HCT116 (cell line): ENCODE results near the gene EEF1E1. TPM values are rescaled to one million over a fixed set of nuclear protein-coding genes. Genes with fewer than 3 reads are reported as not detected.

Experiments
- ATAC-seq: fragments of 200-7000 bp; cut with Tn5 transposase; 2 replicates; pipeline ENCODE4 v1.9.1; 2020; ENCODE audit warnings: mild to moderate bottlenecking, moderate library complexity
- BruUV-seq: library from RNA; stranded (reverse); fragments of 400-500 nt; replicated peaks from 2 replicates; lab custom pipeline; 2021; lab: Mats Ljungman, UMichigan
- CTCF ChIA-PET: fragments of 300-600 bp; sonication (Branson Sonifier 250); formaldehyde crosslinking; loops from one replicate; lab custom pipeline; 2021; ENCODE audit warnings: antibody characterized with exemption; lab: Charles Lee
- POLR2A ChIA-PET: fragments of 300-600, 350-600 bp; sonication (Branson Sonifier 250); formaldehyde crosslinking; loops from one replicate; lab custom pipeline; 2021; ENCODE audit warnings: antibody characterized with exemption; lab: Charles Lee
- RAD21 ChIA-PET, 2 experiments: fragments of 300-600 bp; sonication (Branson Sonifier 250); formaldehyde crosslinking; loops; one replicate each; lab custom pipeline; 2023; ENCODE audit warnings: low total read pairs in 2 of 2; ENCODE audit not compliant: uncharacterized antibody in 2 of 2, unreplicated experiment in 2 of 2, low non-redundant PET in 1 of 2; lab: Charles Lee
- DNase-seq: peaks from one replicate; pipeline ENCODE4 v3.0.0-alpha.2; 2010; ENCODE audit warnings: low read depth, low spot score
- H2AFZ ChIP-seq: fragments of 200-600 bp; shearing (Covaris generic), sonication (generic); 2 replicates; pipeline ENCODE4 v1.6.1; 2017; ENCODE audit warnings: low read depth, mixed run types, mixed read lengths, antibody characterized with exemption, low read length; ENCODE audit not compliant: poor library complexity, severe bottlenecking
- H3K27ac ChIP-seq: 2 replicates; pipeline ENCODE4 v1.5.1; 2012; ENCODE audit warnings: low read depth, low read length
- H3K27me3 ChIP-seq: fragments of 200-600 bp; sonication (generic); 2 replicates; pipeline ENCODE4 v1.6.1; 2016; ENCODE audit warnings: mixed run types, low read length, mixed read lengths; ENCODE audit not compliant: insufficient read depth
- H3K36me3 ChIP-seq, 2 experiments: fragments of 200-500 bp in 1 of 2; fragments of 200-600 bp in 1 of 2; sonication (Bioruptor generic) in 1 of 2; sonication (generic) in 1 of 2; 2 replicates each; pipeline versions ENCODE4 v1.5.1 to v1.6.1; 2014 to 2016; ENCODE audit warnings: low read length in 2 of 2, inconsistent platforms in 1 of 2, mixed read lengths in 1 of 2, mixed run types in 1 of 2; ENCODE audit not compliant: insufficient read depth in 2 of 2, control insufficient read depth in 1 of 2
- H3K4me1 ChIP-seq, 2 experiments: fragments of 200-600 bp in 1 of 2; sonication (generic) in 1 of 2; 2 replicates each; pipeline versions ENCODE4 v1.5.1 to v1.6.1; 2012 to 2017; ENCODE audit warnings: low read length in 2 of 2, inconsistent platforms in 1 of 2, mild to moderate bottlenecking in 1 of 2, mixed read lengths in 1 of 2, mixed run types in 1 of 2, moderate library complexity in 1 of 2; ENCODE audit not compliant: insufficient read depth in 2 of 2, control insufficient read depth in 1 of 2
- H3K4me2 ChIP-seq: fragments of 200-600 bp; sonication (generic); 2 replicates; pipeline ENCODE4 v1.6.1; 2017; ENCODE audit warnings: mixed run types, low read length, mixed read lengths
- H3K4me3 ChIP-seq, 2 experiments: fragments of 200-600 bp in 1 of 2; sonication (generic) in 1 of 2; replicated peaks in 1 of 2; 2 replicates each; pipeline ENCODE4 v1.5.1; 2011 to 2016; ENCODE audit warnings: low read length in 2 of 2, control low read depth in 1 of 2, low read depth in 1 of 2, mild to moderate bottlenecking in 1 of 2, mixed read lengths in 1 of 2, mixed run types in 1 of 2
- H3K79me2 ChIP-seq: fragments of 200-600 bp; sonication (generic); 2 replicates; pipeline ENCODE4 v1.6.1; 2017; ENCODE audit warnings: mild to moderate bottlenecking, mixed run types, low read length, moderate library complexity, mixed read lengths; ENCODE audit not compliant: insufficient read depth
- H3K9ac ChIP-seq: fragments of 200-600 bp; sonication (generic); 2 replicates; pipeline ENCODE4 v1.6.1; 2016; ENCODE audit warnings: low read length, mixed read lengths
- H3K9me2 ChIP-seq: fragments of 200-600 bp; sonication (generic), shearing (Covaris generic); 2 replicates; pipeline ENCODE4 v1.6.1; 2017; ENCODE audit warnings: mixed run types, mild to moderate bottlenecking, moderate library complexity; ENCODE audit not compliant: insufficient read depth
- H3K9me3 ChIP-seq, 2 experiments: fragments of 200-500 bp in 1 of 2; fragments of 200-600 bp in 1 of 2; sonication (Bioruptor generic) in 1 of 2; sonication (generic) in 1 of 2; 2 replicates each; pipeline ENCODE4 v1.6.1; 2014 to 2017; ENCODE audit warnings: low read length in 2 of 2, mixed read lengths in 2 of 2, inconsistent platforms in 1 of 2, low read depth in 1 of 2, mild to moderate bottlenecking in 1 of 2, mixed run types in 1 of 2, moderate library complexity in 1 of 2; ENCODE audit not compliant: control insufficient read depth in 1 of 2, insufficient read depth in 1 of 2
- H4K20me1 ChIP-seq: fragments of 200-600 bp; sonication (generic), shearing (Covaris generic); 2 replicates; pipeline ENCODE4 v1.6.1; 2017; ENCODE audit warnings: mixed run types, mild to moderate bottlenecking, moderate library complexity; ENCODE audit not compliant: insufficient read depth
- CBX3 ChIP-seq: IDR thresholded peaks from 2 replicates; pipeline ENCODE4 v1.6.1; 2012; ENCODE audit warnings: low read depth
- FOSL1 ChIP-seq: IDR thresholded peaks from 2 replicates; pipeline ENCODE4 v1.6.1; 2012; ENCODE audit warnings: low read depth
- POLR2AphosphoS5 ChIP-seq: IDR thresholded peaks from 2 replicates; pipeline ENCODE4 v1.6.1; 2011; ENCODE audit warnings: mild to moderate bottlenecking, low read depth, low read length, moderate library complexity
- SIN3A ChIP-seq: IDR thresholded peaks from 2 replicates; pipeline ENCODE4 v1.6.1; 2012; ENCODE audit warnings: low read depth
- SRF ChIP-seq: IDR thresholded peaks from 2 replicates; pipeline ENCODE4 v1.6.1; 2012; ENCODE audit warnings: low read depth
- intact Hi-C: fragments of 100-400 bp; cut with micrococcal nuclease; formaldehyde crosslinking; loops from 2 replicates; pipeline ENCODE4 v1.10.0; 2022
- total RNA-seq: library from RNA; stranded (reverse); gene quantifications from one replicate; pipeline ENCODE4 v1.2.1, GENCODE V29; 2021; ENCODE audit not compliant: unreplicated experiment
- TF ChIP-seq, protein P1 (sequence below): IDR thresholded peaks from 2 replicates; pipeline ENCODE4 v1.6.1; 2012; ENCODE audit warnings: low read depth
- TF ChIP-seq, protein P2 (sequence below): IDR thresholded peaks from 2 replicates; pipeline ENCODE4 v1.6.1; 2011; ENCODE audit warnings: mild to moderate bottlenecking, low read length, moderate library complexity; ENCODE audit not compliant: insufficient replicate concordance; ENCODE audit errors: extremely low read depth

The EEF1E1 gene
- total RNA-seq, 1 experiment from 2014 or later: 69.7 TPM

DNA sequence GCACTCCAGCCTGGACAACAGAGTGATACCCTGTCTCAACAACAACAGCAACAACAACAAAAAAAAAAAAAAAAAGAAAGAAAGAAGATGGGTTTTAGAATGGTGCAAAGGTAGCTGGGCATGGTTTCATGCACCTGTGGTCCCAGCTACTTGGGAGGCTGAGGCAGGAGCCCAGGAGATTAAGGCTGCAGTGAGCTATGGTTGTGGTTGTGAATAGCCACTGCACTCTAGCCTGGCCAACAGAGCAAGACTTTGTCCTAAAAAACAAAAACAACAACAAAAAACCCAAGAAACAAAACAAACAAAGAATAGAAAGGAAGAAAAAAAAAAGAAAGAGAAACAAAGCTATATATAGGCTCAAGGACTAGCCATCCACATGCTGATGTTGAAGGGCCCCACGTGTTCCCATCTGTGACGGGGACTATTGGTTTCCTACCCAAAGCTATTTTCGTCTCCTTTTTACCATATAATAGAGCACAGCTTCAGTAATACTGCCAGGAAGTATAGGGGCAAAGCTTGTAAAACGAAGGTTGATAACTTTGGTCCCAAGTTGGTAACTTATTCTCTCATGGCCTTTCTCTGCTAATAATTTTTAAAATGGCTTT, 7.9 kb upstream of the EEF1E1 start:
- Histone ChIP-seq H3K4me3 (no peak overlapping the region), H3K9me3 (no peaks in the 10 kb centered on the region), H3K79me2 (no peaks in the 10 kb centered on the region), H3K9ac (no peak overlapping the region), H3K4me2 (no peak overlapping the region), H3K27ac (no peak overlapping the region), H3K27me3 (no peaks in the 10 kb centered on the region), H3K4me1 (peaks cover 7 to 25% of the 10 kb centered on the region in 2 experiments; a peak in 3 of 4 replicates), H3K9me2 (no peaks in the 10 kb centered on the region), H3K36me3 (no peaks in the 10 kb centered on the region), H2AFZ (no peak overlapping the region), H4K20me1 (no peaks in the 10 kb centered on the region)
- BruUV-seq: no TSS peak
- ChIA-PET POLR2A (no interaction called here), CTCF (no interaction called here), RAD21 (no interaction called here)
- ATAC-seq (no peak), DNase-seq (no peak)
- intact Hi-C loops: no loop called here
- TF ChIP-seq, protein P1, sequence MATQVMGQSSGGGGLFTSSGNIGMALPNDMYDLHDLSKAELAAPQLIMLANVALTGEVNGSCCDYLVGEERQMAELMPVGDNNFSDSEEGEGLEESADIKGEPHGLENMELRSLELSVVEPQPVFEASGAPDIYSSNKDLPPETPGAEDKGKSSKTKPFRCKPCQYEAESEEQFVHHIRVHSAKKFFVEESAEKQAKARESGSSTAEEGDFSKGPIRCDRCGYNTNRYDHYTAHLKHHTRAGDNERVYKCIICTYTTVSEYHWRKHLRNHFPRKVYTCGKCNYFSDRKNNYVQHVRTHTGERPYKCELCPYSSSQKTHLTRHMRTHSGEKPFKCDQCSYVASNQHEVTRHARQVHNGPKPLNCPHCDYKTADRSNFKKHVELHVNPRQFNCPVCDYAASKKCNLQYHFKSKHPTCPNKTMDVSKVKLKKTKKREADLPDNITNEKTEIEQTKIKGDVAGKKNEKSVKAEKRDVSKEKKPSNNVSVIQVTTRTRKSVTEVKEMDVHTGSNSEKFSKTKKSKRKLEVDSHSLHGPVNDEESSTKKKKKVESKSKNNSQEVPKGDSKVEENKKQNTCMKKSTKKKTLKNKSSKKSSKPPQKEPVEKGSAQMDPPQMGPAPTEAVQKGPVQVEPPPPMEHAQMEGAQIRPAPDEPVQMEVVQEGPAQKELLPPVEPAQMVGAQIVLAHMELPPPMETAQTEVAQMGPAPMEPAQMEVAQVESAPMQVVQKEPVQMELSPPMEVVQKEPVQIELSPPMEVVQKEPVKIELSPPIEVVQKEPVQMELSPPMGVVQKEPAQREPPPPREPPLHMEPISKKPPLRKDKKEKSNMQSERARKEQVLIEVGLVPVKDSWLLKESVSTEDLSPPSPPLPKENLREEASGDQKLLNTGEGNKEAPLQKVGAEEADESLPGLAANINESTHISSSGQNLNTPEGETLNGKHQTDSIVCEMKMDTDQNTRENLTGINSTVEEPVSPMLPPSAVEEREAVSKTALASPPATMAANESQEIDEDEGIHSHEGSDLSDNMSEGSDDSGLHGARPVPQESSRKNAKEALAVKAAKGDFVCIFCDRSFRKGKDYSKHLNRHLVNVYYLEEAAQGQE: no peak
- TF ChIP-seq SIN3A: no peak
- TF ChIP-seq CBX3: no peak
- TF ChIP-seq POLR2AphosphoS5: no peak
- TF ChIP-seq, protein P2, sequence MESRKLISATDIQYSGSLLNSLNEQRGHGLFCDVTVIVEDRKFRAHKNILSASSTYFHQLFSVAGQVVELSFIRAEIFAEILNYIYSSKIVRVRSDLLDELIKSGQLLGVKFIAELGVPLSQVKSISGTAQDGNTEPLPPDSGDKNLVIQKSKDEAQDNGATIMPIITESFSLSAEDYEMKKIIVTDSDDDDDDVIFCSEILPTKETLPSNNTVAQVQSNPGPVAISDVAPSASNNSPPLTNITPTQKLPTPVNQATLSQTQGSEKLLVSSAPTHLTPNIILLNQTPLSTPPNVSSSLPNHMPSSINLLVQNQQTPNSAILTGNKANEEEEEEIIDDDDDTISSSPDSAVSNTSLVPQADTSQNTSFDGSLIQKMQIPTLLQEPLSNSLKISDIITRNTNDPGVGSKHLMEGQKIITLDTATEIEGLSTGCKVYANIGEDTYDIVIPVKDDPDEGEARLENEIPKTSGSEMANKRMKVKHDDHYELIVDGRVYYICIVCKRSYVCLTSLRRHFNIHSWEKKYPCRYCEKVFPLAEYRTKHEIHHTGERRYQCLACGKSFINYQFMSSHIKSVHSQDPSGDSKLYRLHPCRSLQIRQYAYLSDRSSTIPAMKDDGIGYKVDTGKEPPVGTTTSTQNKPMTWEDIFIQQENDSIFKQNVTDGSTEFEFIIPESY: no peak
- TF ChIP-seq SRF: no peak
- TF ChIP-seq FOSL1: no peak
